ENCODE results near the gene RCOR1. TPM values are rescaled to one million over a fixed set of nuclear protein-coding genes. Genes with fewer than 3 reads are reported as not detected.

Gene RCOR1
- total RNA-seq, 4 donors from 2014 or later, result 3.3 to 40.0 (median 19.7) TPM

GRCh38 chr14:102557434-102558226 lies 34.8 kb upstream of the RCOR1 start:
- no peak overlapping the region for H3K27ac ChIP-seq
- intact Hi-C loops (cut with DNase I; ENCODE audit: low total_unique reads), result no loop called here
- DNase-seq, result no peak
- H3K4me3 ChIP-seq, result no peak overlapping the region
- TF ChIP-seq CTCF (IDR thresholded peaks at IDR 0.05), result no peak
- H3K27me3 ChIP-seq, result no peaks in the 10 kb centered on the region
- no peaks in the 10 kb centered on the region for H3K36me3 ChIP-seq
- H3K9me3 ChIP-seq, result no peaks in the 10 kb centered on the region
- H3K4me1 ChIP-seq, result no peaks in the 10 kb centered on the region

DNA sequence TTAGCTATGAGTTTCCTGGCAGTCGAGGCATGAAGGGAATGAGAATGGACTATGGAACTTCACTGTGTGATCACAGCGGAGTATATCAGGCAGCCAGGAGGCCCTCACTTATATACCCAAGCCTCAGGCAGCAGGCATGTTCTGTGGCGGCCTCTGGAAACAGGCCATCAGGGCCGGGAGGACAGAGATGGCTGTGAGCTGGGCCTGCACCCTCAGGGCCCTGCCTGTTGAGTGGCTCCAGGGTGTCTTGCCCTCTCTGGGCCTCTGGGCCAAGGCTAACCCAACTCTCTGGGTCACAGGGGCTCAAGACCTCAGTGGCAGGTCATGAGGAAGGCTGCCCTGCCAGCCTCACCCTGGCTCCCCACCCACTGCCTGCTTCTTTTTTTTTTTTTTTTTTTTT lies 33.9 kb upstream of the RCOR1 start:
- no peak overlapping the region for H3K4me3 ChIP-seq
- H3K9me3 ChIP-seq, result no peaks in the 10 kb centered on the region
- no peak overlapping the region for H3K27ac ChIP-seq
- DNase-seq, result no peak
- H3K27me3 ChIP-seq, result no peaks in the 10 kb centered on the region
- no peaks in the 10 kb centered on the region for H3K4me1 ChIP-seq
- H3K36me3 ChIP-seq, result no peaks in the 10 kb centered on the region
- intact Hi-C loops (cut with DNase I; ENCODE audit: low total_unique reads), result no loop called here
- no peak for TF ChIP-seq POLR2A (IDR thresholded peaks at IDR 0.05)
- TF ChIP-seq CTCF (IDR thresholded peaks at IDR 0.05), result no peak

- no peak for TF ChIP-seq POLR2A (IDR thresholded peaks at IDR 0.05)
- TF ChIP-seq CTCF (IDR thresholded peaks at IDR 0.05), result no peak
- H3K9me3 ChIP-seq, result no peaks in the 10 kb centered on the region
- no peaks in the 10 kb centered on the region for H3K27me3 ChIP-seq
- intact Hi-C loops (cut with DNase I; ENCODE audit: low total_unique reads), result no loop called here
- H3K27ac ChIP-seq, result no peak overlapping the region
- no peak overlapping the region for H3K4me3 ChIP-seq
- no peaks in the 10 kb centered on the region for H3K4me1 ChIP-seq
- DNase-seq, result no peak
- H3K36me3 ChIP-seq, result no peaks in the 10 kb centered on the region
These were observed 31.8 kb upstream of the RCOR1 start for GRCh38 chr14:102560458-102561261.

- H3K9me3 ChIP-seq, result no peaks in the 10 kb centered on the region
- no peaks in the 10 kb centered on the region for H3K36me3 ChIP-seq
- no peak overlapping the region for H3K4me3 ChIP-seq
- H3K27me3 ChIP-seq, result no peaks in the 10 kb centered on the region
- TF ChIP-seq CTCF (IDR thresholded peaks at IDR 0.05) (no peak), POLR2A (IDR thresholded peaks at IDR 0.05) (no peak)
- intact Hi-C loops (cut with DNase I; ENCODE audit: low total_unique reads), result no loop called here
- H3K27ac ChIP-seq, result no peak overlapping the region
- H3K4me1 ChIP-seq, result no peaks in the 10 kb centered on the region
- no peak for DNase-seq
These were observed 27.0 kb upstream of the RCOR1 start for GRCh38 chr14:102565331-102565887.

- Histone ChIP-seq H3K9me3 (no peaks in the 10 kb centered on the region), H3K4me3 (no peak overlapping the region), H3K27ac (no peak overlapping the region), H3K4me1 (no peaks in the 10 kb centered on the region), H3K36me3 (no peaks in the 10 kb centered on the region), H3K27me3 (no peaks in the 10 kb centered on the region)
- DNase-seq, result no peak
- TF ChIP-seq CTCF (IDR thresholded peaks at IDR 0.05) (no peak), POLR2A (IDR thresholded peaks at IDR 0.05) (no peak)
- intact Hi-C loops (cut with DNase I; ENCODE audit: low total_unique reads), result no loop called here
These were observed 26.5 kb upstream of the RCOR1 start for GRCh38 chr14:102565959-102566358.
